GM23248 (cell line): ENCODE results near the gene RXFP4.

Source experiments
- EZH2 ChIP-seq: fragments of 200-600 bp; sonication (generic); IDR thresholded peaks from 2 replicates; pipeline ENCODE4 v1.6.1; 2018; ENCODE audit warnings: antibody characterized with exemption, mild to moderate bottlenecking; ENCODE audit not compliant: insufficient read depth, poor library complexity, severe bottlenecking
- EZH2phosphoT487 ChIP-seq: fragments of 200-600 bp; sonication (generic); IDR thresholded peaks from 2 replicates; pipeline ENCODE4 v1.6.1; 2018; ENCODE audit warnings: antibody characterized with exemption, moderate library complexity, mild to moderate bottlenecking, low read depth; ENCODE audit not compliant: insufficient read depth

DNA sequence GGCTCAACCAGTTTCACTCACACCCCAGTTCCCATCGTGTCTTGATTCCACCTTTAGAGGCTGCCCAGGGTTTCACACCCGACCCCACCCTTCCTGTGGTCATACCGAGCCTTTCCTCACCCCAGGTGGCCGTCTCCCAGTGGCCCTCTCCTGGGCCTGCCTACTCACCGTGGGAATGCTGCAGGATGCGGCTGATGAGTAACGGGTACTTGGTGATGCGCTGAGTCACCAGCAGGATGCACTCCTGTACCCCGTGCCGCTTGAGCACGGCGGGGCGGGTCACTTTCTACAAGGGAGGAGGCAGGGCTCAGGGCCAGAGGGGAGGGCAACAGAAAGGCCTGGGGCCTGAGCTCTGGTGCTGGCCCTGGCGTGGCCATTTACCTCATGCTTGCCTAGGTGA is 20.5 kb downstream of the RXFP4 start:
- TF ChIP-seq EZH2 (no peak), EZH2phosphoT487 (no peak)
